Measurements from ENCODE around the gene ERBIN.
A peak's percentile ranks its signal among the peaks of the same experiment; 100 is the strongest.
"Not testable (repeated sequence)": the region's sequence is repeated elsewhere in the genome, so short reads cannot be mapped to it uniquely, and the experiment has no call there.

The ERBIN gene

DNA sequence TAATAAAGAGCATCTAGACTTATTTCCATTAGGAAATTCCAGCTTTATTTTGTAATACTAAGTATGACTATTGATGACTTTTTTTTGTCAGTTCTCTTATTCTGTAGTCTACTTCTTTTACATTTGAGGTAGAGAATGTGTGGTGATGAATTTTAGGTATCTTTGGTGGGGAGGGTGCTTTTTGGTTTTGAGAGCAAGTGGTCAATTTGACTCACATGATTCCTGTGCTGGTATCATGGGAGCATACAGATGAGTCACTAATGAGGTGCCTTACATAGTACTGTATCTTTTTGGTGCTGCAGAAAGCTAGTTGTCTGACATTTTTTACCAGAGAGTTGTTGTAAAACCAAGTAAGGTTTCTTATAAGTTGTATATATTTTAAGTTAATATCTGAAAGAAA is 35.3 kb downstream of the ERBIN start:
- no peak overlapping the region for H3K4me3 ChIP-seq (ENCODE audit: low read depth, low read length)
- peak; percentile 40 for DNase-seq (ENCODE audit: low read depth)
- TF ChIP-seq, protein P1, sequence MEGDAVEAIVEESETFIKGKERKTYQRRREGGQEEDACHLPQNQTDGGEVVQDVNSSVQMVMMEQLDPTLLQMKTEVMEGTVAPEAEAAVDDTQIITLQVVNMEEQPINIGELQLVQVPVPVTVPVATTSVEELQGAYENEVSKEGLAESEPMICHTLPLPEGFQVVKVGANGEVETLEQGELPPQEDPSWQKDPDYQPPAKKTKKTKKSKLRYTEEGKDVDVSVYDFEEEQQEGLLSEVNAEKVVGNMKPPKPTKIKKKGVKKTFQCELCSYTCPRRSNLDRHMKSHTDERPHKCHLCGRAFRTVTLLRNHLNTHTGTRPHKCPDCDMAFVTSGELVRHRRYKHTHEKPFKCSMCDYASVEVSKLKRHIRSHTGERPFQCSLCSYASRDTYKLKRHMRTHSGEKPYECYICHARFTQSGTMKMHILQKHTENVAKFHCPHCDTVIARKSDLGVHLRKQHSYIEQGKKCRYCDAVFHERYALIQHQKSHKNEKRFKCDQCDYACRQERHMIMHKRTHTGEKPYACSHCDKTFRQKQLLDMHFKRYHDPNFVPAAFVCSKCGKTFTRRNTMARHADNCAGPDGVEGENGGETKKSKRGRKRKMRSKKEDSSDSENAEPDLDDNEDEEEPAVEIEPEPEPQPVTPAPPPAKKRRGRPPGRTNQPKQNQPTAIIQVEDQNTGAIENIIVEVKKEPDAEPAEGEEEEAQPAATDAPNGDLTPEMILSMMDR (IDR thresholded peaks at IDR 0.05; ENCODE audit: low read depth, low read length, missing control alignments), result no peak

DNA sequence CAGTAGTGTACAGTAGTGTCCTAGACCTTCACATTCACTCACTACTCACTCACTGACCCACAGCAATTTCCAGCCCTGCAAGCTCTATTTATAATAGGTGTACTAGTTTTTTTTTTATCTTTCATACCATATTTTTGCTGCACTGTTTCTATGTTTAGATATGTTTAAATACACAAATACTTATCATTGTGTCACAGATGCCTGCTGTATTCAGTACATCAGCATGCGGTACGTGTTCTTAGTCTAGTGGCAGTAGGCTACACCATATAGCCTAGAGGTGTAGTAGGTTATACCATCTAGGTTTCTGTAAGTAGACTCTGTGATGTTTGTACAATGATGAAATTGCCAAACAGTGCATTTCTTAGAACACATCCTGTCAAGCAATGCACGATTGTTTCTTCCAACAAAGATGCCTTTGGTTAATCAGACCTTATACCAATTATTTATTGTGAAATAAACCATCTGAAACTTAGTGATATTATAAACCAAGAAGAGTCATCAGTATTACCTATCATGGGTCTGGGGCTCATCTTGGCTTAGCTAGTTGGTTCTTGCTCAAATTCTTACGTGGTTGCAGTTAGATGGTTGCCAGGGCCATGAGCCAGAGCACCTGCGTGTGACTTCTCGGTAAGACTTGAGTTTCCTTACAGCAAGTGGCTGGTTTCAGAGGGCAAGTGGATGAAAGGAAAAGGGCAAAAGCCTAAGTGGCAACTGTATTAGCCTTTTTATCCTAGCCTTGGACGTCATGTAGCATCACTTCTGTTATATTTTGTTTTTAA is 41.1 kb downstream of the ERBIN start:
- TF ChIP-seq, protein P1 (IDR thresholded peaks at IDR 0.05; ENCODE audit: low read depth, low read length, missing control alignments), result no peak
- H3K4me3 ChIP-seq (ENCODE audit: low read depth, low read length), result no peak overlapping the region
- DNase-seq (ENCODE audit: low read depth), result no peak

DNA sequence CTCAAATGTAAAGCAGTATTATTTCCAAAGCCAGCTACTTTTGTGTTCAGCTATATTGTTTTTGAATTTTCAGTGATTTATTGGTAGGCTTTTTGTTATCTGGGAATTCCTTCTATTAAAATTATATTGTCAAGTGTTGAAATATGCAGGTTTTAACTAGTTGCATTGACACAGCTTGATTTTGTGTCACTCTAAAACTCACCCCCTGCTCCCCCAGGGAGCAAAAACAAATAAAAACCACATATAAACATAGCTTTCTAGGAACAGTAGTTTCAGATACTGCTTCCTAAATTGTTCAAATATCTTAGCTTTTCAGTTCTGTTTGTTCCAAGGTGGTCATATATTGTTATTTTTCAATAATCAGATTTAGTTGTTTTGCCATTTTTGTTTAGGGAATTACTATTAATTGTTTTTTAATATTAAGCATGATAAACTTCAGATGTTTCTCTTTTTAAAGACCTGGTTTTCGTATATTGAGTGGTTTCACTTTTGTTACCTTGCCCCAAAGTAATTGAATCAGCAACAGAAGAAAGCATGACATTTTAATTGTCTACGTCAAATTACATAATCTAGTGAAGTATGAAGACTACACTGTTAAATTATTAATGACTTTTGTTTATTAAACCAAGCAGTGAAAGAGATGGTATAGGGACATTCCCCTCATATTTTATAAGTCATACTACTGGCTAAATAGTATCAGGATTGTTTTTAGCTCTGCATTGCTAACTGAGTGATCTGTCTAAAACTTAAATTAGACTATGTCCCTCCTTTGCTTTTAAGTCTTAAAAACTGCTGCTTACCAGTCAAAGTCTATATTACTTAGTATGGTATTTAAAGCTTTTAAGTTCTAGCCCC is 43.4 kb downstream of the ERBIN start:
- no peak overlapping the region; the same call in 1 of the 2 replicates for H3K4me3 ChIP-seq (ENCODE audit: low read depth, low read length)
- TF ChIP-seq, protein P1 (IDR thresholded peaks at IDR 0.05; ENCODE audit: low read depth, low read length, missing control alignments), result no peak
- no peak for DNase-seq (ENCODE audit: low read depth)

DNA sequence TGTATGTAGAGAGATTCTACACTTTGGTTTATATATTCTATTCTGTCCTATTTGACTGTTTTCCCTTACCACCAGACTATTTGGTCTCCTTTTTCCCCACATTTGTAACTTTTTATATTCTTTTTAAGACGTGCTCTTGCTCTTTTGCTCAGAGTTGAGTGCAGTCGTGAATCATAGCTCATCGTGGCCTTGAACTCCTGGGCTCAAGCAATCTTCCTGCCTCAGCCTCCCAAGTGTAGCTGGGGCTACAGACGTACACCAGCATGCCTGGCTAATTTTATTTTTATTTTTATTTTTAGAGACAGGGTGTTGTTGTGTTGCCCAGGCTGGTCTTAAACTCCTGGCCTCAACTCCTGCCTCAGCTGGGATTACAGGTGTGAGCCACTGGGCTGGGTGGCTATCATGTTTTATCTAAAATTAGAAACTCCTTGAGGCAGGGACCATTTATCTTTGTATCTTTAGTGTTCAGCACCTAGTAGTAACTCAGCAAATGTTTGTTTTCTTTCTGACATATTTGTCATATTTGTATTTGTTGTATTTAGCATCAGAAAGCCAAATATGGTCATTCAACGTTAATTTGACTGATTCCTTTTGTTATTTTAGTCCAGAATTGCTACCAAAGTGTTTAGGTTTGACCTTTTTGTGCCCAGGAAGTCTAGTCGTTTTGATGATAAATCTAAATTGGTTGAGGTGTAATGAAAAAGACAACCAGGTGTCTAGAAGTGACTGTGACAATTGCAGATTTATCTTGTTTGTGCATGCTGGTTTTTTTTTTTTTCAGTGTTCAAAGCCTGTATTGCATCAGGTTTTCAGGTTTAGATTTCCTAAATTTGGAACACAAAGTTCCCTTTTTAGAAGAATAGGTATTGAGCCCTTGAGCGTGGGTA is 44.3 kb downstream of the ERBIN start:
- no peak overlapping the region for H3K4me3 ChIP-seq (ENCODE audit: low read depth, low read length)
- TF ChIP-seq, protein P1 (IDR thresholded peaks at IDR 0.05; ENCODE audit: low read depth, low read length, missing control alignments), result no peak
- DNase-seq (ENCODE audit: low read depth), result peak; percentile 33

DNA sequence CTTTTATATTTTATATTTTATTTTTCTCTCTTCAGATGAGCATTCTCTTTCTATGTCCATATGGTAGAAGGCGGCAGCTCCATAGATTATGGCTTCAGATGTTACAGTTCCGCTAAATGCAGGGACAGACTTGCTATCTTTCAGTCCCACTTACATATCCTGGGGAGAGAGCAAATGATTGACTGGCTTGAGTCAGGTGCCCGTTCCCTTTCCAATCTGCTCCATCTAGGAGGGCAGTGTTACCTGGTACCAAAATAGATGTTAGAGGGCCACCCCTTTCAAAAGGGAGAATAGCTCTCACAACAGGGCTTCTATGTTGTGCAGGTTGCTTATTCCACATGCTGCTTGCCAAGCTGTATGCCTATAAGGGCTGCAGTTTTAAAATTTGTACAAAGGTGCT is 45.3 kb downstream of the ERBIN start:
- H3K4me3 ChIP-seq (ENCODE audit: low read depth, low read length), result no peak overlapping the region
- DNase-seq (ENCODE audit: low read depth), result no peak
- TF ChIP-seq, protein P1 (IDR thresholded peaks at IDR 0.05; ENCODE audit: low read depth, low read length, missing control alignments), result no peak

DNA sequence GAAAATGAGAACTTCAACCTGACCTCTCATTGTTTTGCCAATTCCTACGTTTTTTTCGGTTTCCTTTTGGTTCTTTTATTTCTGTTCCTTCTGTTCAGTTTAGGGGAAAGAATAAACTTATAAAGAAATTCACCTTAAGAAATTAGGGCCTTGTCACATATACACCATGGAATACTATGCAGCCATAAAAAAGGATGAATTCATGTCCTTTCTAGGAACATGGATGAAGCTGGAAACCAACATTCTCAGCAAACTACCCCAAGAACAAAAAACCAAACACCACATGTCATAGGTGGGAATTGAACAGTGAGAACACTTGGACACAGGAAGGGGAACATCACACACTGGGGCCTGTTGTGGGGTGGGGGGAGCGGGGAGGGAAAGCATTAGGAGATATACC is 46.5 kb downstream of the ERBIN start:
- H3K4me3 ChIP-seq (ENCODE audit: low read depth, low read length); DNase-seq (ENCODE audit: low read depth): not testable (repeated sequence)

DNA sequence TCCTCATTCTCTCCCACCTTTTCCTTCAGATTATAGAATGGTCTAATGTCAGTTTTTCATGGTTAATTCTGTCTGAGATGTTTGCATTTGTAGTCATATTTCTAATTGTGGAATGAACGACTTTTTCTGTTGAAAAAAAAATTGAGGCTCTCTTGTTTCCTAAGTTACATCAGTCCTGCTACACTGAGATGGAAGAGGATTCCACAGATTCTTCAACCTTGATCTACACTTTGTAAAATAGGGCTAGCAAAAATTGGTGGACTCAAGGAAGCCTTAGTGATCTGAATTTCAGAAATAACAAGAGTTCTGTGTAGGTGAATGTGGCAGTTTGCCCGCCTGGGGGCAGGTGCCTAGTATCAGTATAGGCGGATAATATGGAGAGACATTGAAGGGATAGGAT is 51.9 kb downstream of the ERBIN start:
- H3K4me3 ChIP-seq (ENCODE audit: low read depth, low read length), result no peak overlapping the region
- DNase-seq (ENCODE audit: low read depth), result no peak
- TF ChIP-seq, protein P1 (IDR thresholded peaks at IDR 0.05; ENCODE audit: low read depth, low read length, missing control alignments), result no peak
